ENCODE measurements around the gene STK11.

- TF ChIP-seq CTCF (IDR thresholded peaks at IDR 0.05; ENCODE audit: insufficient read depth, low read depth, low read length) = no peak
- TF ChIP-seq EZH2 (IDR thresholded peaks at IDR 0.05; ENCODE audit: insufficient read depth, low read length) = no peak
Measured at GRCh38 chr19:1224847-1225246, 19.3 kb downstream of the STK11 start.
